GM19043 (cell line): ENCODE data around the gene NPC2.
"Not testable (repeated sequence)": the region's sequence is repeated elsewhere in the genome, so short reads cannot be mapped to it uniquely, and the experiment has no call there.

Experiments
- ATAC-seq: cut with Tn5 transposase; IDR thresholded peaks from one replicate; pipeline ENCODE4 v1.9.1; 2021; ENCODE audit warnings: low read depth; ENCODE audit not compliant: unreplicated experiment

Gene NPC2

GRCh38 chr14:74492776-74493342 is at the start of gene NPC2:
Gene NPC2, minus strand, starts transcription at chr14:74493305. Its CDS starts 31 bp downstream, at chr14:74493274.
- ATAC-seq = no peak

DNA sequence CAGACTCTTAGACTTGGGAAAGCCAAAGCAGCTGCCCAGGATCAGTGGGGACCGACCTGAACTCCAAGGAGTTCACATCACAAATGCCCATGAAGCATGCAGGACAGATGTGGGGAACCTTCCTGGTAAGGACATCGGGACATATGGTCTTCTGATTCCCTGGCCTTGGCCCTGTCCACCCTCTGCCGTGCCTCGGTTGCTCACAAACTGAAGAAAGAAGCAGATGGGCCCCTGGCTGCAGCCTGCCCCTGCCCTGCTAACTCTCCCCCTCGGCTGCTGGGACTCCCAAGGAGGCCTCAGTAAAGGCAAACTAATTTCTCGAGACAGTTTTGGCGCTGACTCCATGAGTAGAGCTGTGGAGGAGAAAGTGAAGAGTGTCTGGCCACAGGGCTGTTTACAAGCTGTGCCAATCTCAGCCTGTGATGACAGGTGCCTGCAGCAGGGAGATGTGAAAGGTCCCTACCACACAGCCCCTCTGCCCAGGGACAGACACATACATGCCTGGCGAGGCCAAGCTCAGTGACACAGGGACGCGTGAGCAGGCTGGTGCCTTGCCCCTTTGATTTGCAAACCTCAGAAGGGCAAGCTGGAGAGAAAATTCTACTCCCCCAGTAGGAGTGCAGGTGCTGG is 49.1 kb upstream of the NPC2 start:
- no peak for ATAC-seq

- no peak for ATAC-seq
These were observed 48.1 kb upstream of the NPC2 start for GRCh38 chr14:74541225-74541624.

DNA sequence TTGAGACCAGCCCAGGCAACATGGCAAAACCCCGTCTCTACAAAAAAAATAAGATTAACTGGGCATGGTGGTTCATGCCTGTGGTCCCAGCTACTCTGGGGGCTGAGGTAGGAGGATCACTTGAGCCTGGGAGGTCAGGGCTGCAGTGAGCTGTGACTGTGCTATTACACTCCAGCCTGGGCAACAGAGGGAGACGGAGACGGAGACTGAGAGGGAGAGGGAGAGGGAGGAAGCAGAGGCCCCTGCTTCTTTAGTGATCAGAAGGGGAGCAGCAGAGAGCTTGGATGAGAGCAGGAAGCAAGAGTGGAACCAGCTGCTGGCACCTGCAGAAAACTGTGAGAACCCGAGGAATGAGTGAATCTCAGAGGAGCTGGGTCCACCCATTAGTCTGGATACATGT is 46.4 kb upstream of the NPC2 start:
- ATAC-seq = no peak

DNA sequence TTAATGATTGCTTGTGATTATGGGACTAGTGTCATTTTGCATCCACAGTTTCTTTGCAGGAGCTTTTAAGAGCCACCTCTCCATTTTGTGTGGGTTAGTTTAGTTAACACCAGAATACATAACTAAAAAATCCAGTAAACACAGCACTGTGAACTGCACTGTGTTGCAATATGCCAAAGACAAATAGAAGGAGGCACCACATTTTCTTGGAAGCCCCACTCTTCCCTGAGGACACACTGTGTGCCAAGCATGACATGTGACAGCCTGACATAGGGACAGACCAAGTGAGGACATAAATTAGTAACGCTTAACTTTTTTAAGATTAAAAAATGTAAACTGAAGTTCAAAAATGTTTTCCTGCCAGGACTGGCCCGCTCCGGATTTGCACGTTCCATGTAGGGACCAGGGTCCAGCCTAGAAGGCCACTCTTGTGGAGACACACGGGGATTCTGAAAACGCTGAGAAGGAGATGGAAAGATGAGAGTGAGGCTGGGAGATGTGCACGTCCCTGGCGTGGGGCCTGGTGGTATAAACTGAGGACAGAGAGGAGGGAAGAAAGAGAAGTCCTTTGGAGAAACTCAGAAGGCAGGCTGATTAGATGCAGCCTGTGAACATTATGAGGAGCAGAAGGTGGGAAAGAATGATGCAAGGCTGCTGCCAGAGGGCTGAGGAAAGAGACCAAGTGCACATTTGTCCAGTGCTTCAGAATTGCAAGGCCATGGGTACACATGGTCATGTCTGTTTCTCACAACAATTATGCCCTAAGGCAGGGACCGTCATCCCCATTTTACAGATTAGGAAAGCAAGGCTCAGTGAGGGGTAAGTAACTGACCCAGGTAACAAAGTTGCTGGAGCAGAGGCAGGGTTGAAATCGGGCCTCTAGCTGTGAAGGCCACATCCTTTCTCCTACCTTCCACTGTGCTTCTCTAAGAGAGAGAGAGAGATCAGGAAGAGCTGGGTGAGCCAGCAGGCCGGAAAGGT is 45.6 kb upstream of the NPC2 start:
- ATAC-seq = no peak

DNA sequence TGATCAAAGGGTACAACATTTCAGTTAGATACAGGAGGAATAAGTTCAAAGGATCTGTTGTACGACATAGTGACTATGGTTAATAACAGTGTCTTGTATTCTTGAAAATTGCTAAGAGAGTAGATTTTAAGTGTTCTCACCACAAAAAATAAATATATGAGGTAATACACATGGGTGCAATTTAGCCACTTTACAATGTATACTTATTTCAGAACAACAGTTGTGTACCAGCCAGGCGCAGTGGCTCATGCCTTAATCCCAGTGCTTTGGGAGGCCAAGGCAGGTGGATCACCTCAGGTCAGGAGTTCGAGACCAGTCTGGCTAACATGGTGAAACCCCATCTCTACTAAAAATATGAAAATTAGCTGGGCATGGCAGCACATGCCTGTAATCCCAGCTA is 43.2 kb upstream of the NPC2 start:
- not testable (repeated sequence) for ATAC-seq

- no peak for ATAC-seq
These were observed 42.7 kb upstream of the NPC2 start for GRCh38 chr14:74535756-74536325.

GRCh38 chr14:74533576-74533975 is 40.5 kb upstream of the NPC2 start:
- no peak for ATAC-seq

DNA sequence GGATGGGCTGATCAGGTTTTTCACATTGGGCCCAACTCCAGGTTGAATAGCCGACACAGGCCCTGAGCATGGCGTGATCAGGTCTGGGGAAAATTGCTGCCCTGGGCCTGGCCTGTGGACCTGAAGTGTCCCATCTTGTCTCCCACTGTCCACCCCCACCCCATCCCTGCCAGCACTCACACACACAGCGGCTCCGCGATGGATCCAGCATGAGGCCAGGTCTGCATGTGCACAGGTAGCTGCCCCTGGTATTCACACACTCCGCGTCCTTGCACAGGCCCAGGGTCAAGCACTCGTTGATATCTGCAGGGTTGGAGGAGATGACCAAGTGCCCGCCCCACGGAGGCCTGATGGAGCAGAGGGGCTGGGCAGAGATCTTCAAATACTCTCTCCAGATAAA is 39.1 kb upstream of the NPC2 start:
- ATAC-seq = no peak

GRCh38 chr14:74531467-74531866 is 38.4 kb upstream of the NPC2 start:
- no peak for ATAC-seq

- no peak for ATAC-seq
These were observed 37.9 kb upstream of the NPC2 start for GRCh38 chr14:74531006-74531405.

DNA sequence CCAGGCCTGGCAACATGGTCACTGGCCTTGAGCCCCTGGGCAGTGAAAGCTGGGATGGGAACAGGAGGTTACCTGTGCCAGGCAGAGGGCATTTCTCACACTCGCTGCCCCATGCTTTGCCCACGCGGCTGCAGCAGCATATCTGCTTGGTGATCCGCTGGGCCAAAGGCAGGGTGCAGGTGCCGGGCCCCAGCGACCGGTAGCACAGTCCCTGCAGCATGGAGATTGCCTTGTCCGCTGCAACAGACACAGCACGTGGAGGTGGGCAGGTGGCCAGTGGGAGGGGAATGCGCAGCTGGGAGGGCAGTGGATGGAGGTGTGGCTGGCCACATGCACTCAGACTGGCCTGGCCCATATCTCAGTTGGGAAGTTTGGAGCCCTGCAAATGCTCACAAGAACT is 35.8 kb upstream of the NPC2 start:
- no peak for ATAC-seq

DNA sequence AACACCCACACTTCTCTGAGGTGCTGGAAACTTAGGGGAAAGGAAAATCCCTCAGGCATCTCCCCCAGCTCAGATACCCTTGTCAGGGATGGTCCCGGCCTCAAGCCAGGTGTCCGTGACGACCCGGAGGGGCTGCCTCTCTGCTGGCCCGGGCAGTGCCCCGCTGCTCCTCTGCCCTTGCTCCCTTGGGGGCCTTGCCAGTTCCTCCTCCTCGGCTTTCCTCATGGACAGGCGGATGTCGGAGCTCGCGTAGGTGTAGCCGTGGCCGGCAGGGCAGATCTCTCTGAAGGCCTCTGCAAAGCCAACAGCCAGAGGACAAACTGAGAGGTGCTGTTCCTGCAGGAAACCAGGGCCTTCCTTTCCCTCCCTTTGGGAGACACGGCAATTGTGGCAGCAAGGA is 35.3 kb upstream of the NPC2 start:
- ATAC-seq = no peak

- ATAC-seq = no peak
These were observed 34.7 kb upstream of the NPC2 start for GRCh38 chr14:74527736-74528280.

GRCh38 chr14:74526854-74527585 is 33.9 kb upstream of the NPC2 start:
- ATAC-seq = no peak

- ATAC-seq = no peak
These were observed 32.3 kb upstream of the NPC2 start for GRCh38 chr14:74525361-74525851.

DNA sequence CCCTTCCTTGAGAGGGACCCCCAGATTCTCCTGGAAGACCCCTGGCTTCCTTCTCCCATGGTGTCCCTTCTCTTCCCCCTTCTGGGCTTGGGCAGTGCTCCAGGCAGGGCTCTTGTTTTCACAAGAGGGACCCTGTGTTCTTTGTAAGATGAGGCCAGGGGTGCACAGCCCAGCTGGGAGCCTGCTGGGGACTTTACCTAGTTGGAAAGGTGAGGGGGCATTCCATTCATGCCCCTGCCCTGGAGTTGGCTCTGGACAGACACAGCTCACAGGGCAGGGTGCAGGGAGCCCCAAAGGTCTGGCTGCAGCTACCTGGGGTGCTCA is 31.7 kb upstream of the NPC2 start:
- no peak for ATAC-seq

DNA sequence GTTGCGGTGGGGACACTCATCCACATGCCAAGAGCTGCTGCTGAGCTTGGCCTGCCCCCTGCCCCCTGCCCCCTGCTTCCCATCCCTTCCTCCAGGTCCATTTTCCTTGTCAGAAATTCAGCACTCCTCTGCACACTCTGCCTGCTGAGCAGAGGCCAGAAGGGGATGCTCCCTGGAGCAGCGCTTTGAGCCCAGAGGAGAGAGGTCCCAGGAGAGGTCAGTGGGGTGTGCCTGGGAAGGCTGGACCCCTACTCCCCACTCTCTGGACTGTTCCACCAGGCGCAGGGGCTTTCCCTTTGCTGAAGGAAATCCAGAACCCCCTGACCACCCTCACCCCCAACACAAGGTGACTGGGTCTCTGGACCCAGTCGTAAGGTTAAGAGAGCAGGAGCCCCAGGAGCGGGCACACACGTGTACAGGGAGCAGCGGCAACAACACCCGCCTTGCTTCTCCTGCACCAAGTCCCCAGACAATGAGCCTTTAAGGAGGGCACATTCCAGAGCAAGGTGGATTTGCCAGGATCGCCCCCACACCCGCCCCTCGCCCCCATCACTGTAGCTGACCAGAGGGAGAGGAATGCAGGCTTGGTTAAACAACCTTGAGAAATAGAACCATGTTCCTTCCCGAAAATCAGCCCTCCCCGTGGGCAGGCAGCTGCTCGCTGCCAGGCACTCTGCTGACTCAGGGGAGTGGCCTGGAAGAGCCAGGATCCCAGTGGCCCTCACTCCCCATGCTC is 31.1 kb upstream of the NPC2 start:
- no peak for ATAC-seq

DNA sequence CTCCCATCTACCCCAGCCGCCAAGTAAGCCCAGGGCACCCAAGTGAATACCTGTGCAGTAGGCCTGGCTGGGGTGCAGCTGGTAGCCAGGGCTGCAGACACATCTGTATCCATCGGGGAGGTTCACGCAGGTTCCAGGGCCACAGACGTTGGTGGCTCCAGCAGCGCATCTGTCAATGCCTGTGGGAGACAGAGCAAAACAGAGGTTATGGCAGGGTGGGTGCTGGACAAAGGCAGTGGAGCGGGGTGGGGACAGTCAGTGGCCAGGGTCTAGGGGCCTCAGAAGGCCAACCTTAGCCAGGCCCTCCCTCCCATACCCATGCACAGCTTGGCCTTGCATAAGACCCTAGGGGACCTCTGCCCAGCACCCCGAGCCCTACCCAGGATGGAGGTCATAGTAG is 29.6 kb upstream of the NPC2 start:
- ATAC-seq = no peak

DNA sequence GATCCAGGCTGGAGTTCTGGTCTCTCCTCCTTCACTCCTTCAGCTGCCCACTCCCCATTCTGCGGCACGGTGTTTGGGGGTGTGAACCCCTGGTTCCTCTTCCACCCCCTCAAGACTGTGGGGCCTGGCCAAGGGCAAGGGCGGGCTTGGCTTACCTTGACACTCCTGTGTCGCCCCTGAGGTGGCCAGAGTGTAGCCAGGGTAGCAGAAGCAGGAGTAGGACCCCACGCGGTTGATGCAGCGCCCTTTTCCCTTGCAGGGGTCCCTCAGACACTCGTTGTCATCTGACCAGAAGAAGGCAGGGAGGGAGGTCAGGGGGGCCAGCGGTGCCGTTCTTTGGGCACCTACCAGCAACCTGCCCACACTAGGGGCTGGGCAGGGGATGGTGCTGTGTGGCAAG is 28.7 kb upstream of the NPC2 start:
- no peak for ATAC-seq
